Kidney capillary endothelial cell (primary cell): ENCODE measurements around the gene LDLRAD3.

ENCODE experiments used
- DNase-seq: peaks from one replicate; pipeline ENCODE4 v3.0.0-alpha.2; 2018; ENCODE audit warnings: low spot score

LDLRAD3 gene

DNA sequence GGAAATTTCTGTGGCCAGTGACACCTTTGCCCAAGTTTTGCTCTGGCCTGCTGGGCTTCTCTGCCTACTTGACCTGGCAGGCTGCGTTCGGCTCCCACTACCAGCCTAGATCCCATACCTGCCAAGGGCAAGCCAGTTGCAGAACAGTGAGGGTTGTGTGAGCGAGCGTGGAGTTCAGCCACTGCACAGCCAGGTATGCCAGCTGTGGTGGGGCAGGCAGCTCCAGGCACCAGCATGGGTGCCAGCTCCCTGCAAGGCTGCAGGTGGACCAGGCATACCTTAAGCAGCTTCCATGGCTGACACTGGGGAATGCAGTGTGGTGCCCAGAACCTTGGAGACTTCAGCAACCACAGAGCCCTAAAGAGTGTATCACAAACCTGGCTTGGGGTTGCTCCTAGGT is 133.5 kb downstream of the LDLRAD3 start:
- DNase-seq, result no peak

- DNase-seq, result no peak
These were observed 134.2 kb downstream of the LDLRAD3 start for GRCh38 chr11:36077886-36078685.

- no peak for DNase-seq
These were observed 134.8 kb downstream of the LDLRAD3 start for GRCh38 chr11:36078686-36079055.

GRCh38 chr11:36079878-36080675 is 136.2 kb downstream of the LDLRAD3 start:
- no peak for DNase-seq

- DNase-seq, result no peak
These were observed 137.5 kb downstream of the LDLRAD3 start for GRCh38 chr11:36081274-36081945.

- DNase-seq, result no peak
These were observed 142.5 kb downstream of the LDLRAD3 start for GRCh38 chr11:36086366-36086765.

GRCh38 chr11:36088266-36088972 is 144.6 kb downstream of the LDLRAD3 start:
- no peak for DNase-seq

DNA sequence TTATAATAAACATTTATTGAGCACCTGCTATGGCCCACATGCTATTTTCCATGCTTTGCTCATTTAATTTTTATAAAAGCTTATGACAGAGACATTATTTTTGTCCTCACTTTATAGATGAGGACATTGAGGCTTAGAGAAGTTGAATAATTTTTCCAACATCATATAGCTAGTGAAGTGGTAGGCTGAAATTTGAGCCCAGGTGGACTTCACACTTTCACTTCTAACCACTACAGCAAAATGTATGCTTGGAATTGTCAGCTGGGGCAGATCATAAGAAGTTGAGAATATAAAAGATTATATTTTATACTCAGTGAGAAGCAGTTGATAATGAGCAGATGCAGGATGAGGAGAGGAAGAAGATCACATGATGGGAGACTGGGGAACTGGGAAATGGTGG is 146.1 kb downstream of the LDLRAD3 start:
- DNase-seq, result no peak

- DNase-seq, result no peak
These were observed 146.7 kb downstream of the LDLRAD3 start for GRCh38 chr11:36090356-36091109.

GRCh38 chr11:36091256-36091811 is 147.5 kb downstream of the LDLRAD3 start:
- DNase-seq, result no peak

DNA sequence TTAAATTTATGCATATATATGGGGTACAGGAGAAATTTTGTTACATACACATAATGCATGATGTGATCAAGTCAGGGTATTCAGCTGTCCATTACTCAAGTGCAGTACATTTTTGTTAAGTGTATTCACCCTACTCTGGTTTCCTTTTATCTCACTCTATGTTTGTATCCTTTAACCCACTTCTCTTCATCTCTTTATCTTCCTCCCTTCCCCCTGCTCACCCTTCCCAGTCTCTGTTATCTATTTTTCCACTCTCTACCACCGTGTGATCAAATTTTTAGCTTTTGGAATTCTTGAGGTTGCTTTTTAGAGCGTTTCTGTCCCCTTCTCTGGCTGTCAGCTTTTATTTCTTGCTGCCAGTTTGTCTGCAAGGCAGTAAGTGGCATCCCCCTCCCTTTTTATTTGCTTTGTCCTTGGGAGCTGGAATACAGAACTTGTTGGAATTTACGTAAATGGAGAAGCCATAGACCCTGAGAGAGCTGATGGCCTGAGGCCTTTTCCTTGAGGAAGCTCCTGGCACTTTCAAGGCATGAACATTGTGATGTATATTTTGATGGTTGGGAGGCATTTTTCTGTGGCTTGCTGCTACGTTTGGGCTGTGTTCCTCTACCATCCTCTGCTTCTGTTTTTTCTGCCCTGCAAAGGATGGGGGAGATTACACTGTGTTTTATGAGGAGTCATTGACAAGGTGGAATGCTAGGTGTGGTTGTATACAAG is 148.6 kb downstream of the LDLRAD3 start:
- no peak for DNase-seq

DNA sequence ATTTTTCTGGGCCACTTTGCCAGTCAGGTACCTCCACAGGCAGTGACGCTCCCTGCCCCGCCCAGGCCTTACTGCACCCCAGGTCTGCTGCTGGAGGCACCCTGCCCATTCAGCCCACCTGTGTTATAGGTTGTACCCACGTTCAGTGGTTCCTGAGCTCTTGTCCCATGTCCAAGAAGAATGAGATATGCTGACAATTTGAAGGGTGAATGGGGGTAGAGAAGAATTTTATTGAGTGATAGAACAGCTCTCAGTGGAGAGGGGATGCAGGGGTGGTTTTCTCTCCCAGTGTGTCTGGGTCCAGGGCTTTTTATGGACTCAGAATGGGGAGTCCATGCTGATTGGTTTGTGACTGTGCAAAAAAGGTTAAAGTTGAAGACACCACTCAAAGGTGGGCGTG is 149.7 kb downstream of the LDLRAD3 start:
- DNase-seq, result no peak

DNA sequence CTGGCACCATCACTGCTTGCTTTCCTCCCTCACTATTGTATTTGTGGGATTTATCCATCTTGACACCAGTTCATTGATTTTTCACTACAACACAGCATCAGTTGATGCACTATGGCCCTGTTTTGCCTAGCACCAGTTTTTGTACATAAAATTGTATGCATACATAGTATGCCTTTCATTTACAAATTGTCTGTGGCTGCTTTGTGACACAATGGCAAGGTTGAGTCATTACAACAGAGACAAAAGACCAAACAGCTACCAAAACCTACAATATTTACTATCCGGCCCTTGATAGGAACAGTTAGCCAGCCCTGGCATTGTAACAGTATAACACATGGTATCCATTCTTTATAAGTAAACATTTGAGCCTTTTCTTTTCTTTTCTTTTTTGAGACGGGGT is 150.3 kb downstream of the LDLRAD3 start:
- DNase-seq, result no peak

DNA sequence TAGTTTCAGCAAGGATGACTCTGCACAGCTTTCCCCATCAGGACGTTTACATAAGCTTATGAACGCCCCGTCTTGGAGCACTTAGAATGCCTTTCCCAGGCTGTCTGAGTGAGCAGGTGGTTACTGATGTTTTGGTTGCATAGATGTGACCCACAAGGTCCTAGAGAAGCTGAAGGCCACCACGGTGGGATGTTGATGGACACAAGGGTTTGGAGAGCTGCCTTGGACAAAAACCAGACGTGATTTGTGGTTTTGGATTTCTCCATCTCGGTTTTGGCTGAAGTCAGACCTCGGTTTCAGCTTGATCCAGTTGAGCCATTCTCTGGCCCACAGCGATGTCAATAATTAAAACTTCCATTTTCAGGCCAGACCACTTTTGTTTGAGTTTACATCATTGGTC is 151.9 kb downstream of the LDLRAD3 start:
- no peak for DNase-seq

DNA sequence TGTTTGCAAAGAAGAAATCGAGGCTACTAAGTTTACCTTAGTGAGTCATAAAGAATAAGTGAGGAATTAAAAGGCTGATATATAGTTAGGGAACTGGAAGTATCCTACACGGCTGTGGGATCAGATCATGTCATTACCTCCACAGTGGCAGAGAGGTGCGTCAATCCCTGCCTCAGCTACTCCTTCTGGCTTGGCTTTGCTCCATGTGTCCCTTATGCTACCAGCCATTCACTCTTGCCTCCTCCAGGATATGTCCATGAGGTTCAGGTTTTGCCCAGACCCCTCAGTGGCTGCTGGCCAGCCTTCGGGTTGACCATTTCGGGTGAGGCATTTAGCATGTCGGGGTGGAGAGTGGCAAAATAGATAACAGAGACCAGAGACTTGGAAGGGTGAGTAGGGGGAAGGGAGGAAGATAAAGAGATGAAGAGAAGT is 153.4 kb downstream of the LDLRAD3 start:
- no peak for DNase-seq

GRCh38 chr11:36098087-36098486 is 154.2 kb downstream of the LDLRAD3 start:
- no peak for DNase-seq

DNA sequence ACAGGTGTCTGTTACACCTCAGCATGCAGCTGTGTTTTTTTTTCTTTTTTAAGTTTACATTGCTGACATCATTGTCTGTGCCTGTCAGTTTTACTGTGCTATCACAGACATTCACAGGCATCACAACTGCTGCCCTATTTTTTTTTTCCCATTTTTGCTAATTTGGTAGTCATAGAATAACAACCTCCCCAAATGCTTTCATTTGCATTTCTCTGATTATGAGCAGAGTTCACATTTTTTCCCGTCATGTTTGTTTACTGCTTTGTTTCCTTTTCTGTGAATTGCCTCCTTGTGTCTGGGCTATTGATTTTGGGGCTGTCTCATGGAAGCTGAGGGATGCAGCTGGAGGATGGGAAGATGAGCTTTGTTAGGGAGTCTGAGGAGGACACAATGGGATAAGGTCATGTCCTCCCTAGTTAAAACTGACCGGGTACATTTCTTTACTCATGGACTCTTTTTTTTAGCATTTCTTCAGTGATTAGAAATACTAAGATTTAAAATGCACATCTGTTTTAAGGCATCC is 155.1 kb downstream of the LDLRAD3 start:
- DNase-seq, result no peak

GRCh38 chr11:36101466-36101865 is 157.6 kb downstream of the LDLRAD3 start:
- DNase-seq, result no peak

GRCh38 chr11:36102868-36103267 is 159.0 kb downstream of the LDLRAD3 start:
- no peak for DNase-seq

DNA sequence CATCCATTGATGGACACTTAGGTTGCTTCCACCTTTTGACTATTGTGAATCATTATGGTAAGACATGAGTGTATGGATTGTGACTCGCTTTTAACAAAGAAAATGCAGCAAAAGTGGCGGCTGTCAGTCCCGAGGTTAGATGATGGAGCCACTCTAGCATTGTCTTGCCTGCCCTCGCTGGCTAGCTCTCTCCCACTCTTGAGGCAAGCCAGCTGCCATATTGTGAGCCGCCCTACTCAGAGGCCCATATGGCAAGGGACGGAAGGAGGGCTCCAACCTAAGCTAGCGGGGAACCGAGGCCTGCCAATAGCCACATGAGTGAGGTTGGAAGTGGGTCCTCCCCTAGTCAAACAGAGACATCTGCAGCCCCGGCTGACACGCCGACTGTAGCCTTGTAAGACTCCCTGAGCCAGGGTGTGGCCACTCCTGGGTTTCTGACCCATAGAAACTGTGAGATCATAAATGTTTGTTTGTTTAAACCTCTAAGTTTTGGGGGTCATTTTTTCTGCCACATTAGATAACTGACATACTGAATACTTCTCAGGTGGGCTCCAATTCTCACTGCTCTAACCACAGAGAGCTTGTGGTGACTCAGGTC is 160.2 kb downstream of the LDLRAD3 start:
- DNase-seq, result no peak
